Hypothalamus (tissue), 51 donors: ENCODE results near the gene SSBP4.
A peak's percentile ranks its signal among the peaks of the same experiment; 100 is the strongest.

ENCODE experiments used
- DNase-seq, 51 donors: peaks; one replicate each; lab custom pipeline; 2025; lab: John Stamatoyannopoulos, UW

SSBP4 gene

GRCh38 chr19:18431351-18432197, 12.4 kb downstream of the SSBP4 start:
- DNase-seq: no peak

- DNase-seq: no peak
These were observed 13.2 kb downstream of the SSBP4 start for GRCh38 chr19:18432275-18433014.

- peak in 11 of 51 donors; percentile 6 to 63 (median 39) for DNase-seq
These were observed 14.0 kb downstream of the SSBP4 start for GRCh38 chr19:18433015-18433691.

- DNase-seq: no peak
These were observed 14.7 kb downstream of the SSBP4 start for GRCh38 chr19:18433735-18434398.

GRCh38 chr19:18434411-18435175, 15.4 kb downstream of the SSBP4 start:
- no peak for DNase-seq

- DNase-seq: no peak
These were observed 16.1 kb downstream of the SSBP4 start for GRCh38 chr19:18435178-18435841.

GRCh38 chr19:18435842-18436670, 16.9 kb downstream of the SSBP4 start:
- no peak for DNase-seq

GRCh38 chr19:18436671-18437490, 17.7 kb downstream of the SSBP4 start:
- peak in 28 of 51 donors; percentile 11 to 70 (median 34) for DNase-seq

GRCh38 chr19:18437491-18438330, 18.5 kb downstream of the SSBP4 start, which contains the start of gene ISYNA1:
ISYNA1 (minus strand) TSS chr19:18438133; CDS start chr19:18437979, 154 bp downstream.
- peak in 14 of 51 donors; percentile 8 to 70 (median 36) for DNase-seq

GRCh38 chr19:18438331-18439024, 19.3 kb downstream of the SSBP4 start:
- peak in 1 of 51 donors; percentile 37 for DNase-seq

GRCh38 chr19:18439025-18439909, 20.1 kb downstream of the SSBP4 start:
- no peak for DNase-seq

GRCh38 chr19:18439910-18440237, 20.7 kb downstream of the SSBP4 start:
- no peak for DNase-seq

GRCh38 chr19:18440415-18440877, 21.2 kb downstream of the SSBP4 start:
- DNase-seq: no peak

- no peak for DNase-seq
These were observed 22.0 kb downstream of the SSBP4 start for GRCh38 chr19:18440936-18441803.
